RWPE1 (cell line): ENCODE data around the gene ZNF565.
A peak's percentile ranks its signal among the peaks of the same experiment; 100 is the strongest.
"Not testable (repeated sequence)": the region's sequence is repeated elsewhere in the genome, so short reads cannot be mapped to it uniquely, and the experiment has no call there.

Experiments
- CTCF ChIA-PET: fragments of 350-600 bp; sonication (Branson Sonifier 250); formaldehyde crosslinking; extraction: SDS; loops from one replicate; lab custom pipeline; 2021; lab: Yijun Ruan, JAX
- POLR2A ChIA-PET: fragments of 400-600 bp; formaldehyde crosslinking; extraction: SDS; loops from one replicate; lab custom pipeline; 2020; ENCODE audit warnings: antibody characterized with exemption; ENCODE audit not compliant: low non-redundant PET; lab: Yijun Ruan, JAX
- DNase-seq: peaks from one replicate; pipeline ENCODE4 v3.0.0; 2012; ENCODE audit warnings: low spot score
- H3K27ac ChIP-seq: fragments of 450-650 bp; 2 replicates; pipeline ENCODE4 v1.5.1; 2017
- CTCF ChIP-seq: fragments of 450-650 bp; conservative IDR thresholded peaks from 2 replicates; pipeline ENCODE4 v1.5.1; 2017; ENCODE audit warnings: low read depth, mild to moderate bottlenecking

ZNF565 gene

GRCh38 chr19:36198119-36198518 lies 16.3 kb downstream of the ZNF565 start:
- no peak overlapping the region for H3K27ac ChIP-seq
- no peak for DNase-seq
- POLR2A ChIA-PET, result no interaction called here
- CTCF ChIA-PET, result interaction anchor here (0.6 kb wide), 1 partner anchor 92 kb away, joined by 3 read pairs; no protein-coding TSS in a partner anchor
- no peak for TF ChIP-seq CTCF

GRCh38 chr19:36196249-36196648 lies 18.2 kb downstream of the ZNF565 start:
- CTCF ChIA-PET, result no interaction called here
- POLR2A ChIA-PET, result no interaction called here

DNA sequence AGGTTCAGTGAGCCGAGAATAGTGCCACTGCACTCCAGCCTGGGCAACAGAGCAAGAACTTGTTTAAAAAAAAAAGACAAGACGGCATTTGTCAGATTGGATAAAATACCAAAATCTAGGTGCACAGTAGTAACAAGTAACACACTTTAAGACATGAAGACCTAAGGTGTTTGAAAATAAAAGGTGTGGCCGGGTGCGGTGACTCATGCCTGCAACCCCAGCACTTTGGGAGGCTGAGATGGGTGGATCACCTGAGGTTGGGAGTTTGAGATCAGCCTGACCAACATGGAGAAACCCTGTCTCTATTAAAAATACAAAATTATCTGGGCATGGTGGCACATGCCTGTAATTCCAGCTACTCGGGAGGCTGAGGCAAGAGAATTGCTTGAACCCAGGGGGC lies 27.7 kb downstream of the ZNF565 start:
- DNase-seq, POLR2A ChIA-PET, H3K27ac ChIP-seq, CTCF ChIA-PET: not testable (repeated sequence)

More at GRCh38 chr19:36196249-36196648, 18.2 kb downstream of the ZNF565 start:
- no peak for TF ChIP-seq CTCF
- H3K27ac ChIP-seq, result no peak overlapping the region
- no peak for DNase-seq

DNA sequence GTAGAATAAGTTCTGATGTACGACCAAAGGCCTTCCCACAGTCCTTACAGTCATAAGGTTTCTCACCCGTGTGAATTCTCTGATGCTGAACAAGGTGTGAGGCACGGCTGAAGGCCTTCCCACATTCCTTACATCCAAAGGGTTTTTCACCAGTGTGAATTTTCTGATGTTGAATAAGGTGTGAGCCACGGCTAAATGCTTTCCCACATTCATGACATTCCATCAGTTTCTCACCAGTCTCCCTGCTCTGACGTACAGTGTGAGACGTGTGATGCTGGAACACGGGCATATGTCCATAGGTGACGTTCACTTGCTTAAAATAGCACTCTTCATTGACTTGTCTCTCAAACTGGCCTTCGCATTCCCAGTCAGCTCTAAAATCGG lies 31.2 kb downstream of the ZNF565 start:
- TF ChIP-seq CTCF, result no peak
- CTCF ChIA-PET, result interaction anchor here (0.7 to 1.7 kb wide), 2 partner anchors 55 to 56 kb away, joined by 3 to 5 read pairs; no protein-coding TSS in a partner anchor

GRCh38 chr19:36182612-36183244 lies 31.7 kb downstream of the ZNF565 start:
- CTCF ChIA-PET, result interaction anchor here (0.7 to 1.7 kb wide), 2 partner anchors 55 to 56 kb away, joined by 3 to 5 read pairs; no protein-coding TSS in a partner anchor
- peak; percentile 24 for DNase-seq

More for the DNA sequence above, 31.2 kb downstream of the ZNF565 start:
- DNase-seq, result no peak
- no peak overlapping the region for H3K27ac ChIP-seq
- POLR2A ChIA-PET, result no interaction called here

GRCh38 chr19:36179077-36179476 lies 35.4 kb downstream of the ZNF565 start:
- CTCF ChIA-PET, POLR2A ChIA-PET, DNase-seq, H3K27ac ChIP-seq: not testable (repeated sequence)

More at GRCh38 chr19:36182612-36183244, 31.7 kb downstream of the ZNF565 start:
- TF ChIP-seq CTCF, result no peak
- POLR2A ChIA-PET, result no interaction called here
- H3K27ac ChIP-seq, result no peak overlapping the region

DNA sequence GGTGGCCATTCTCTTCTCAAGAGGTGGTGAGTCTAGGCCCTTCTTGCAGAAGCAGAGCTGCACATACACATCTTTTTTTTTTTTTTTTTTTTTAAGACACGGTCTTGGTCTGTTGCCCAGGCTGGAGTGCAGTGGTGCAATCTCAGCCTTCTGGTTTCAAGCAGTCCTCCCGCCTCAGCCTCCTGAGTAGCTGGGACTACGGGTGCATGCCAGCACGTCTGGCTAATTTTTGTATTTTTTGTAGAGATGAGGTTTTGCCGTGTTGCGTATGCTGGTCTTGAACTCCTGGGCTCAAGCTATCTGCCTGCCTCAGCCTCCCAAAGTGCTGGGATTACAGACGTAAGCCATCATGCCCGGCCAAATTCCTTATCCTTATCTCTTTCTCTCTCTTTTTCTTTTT lies 40.6 kb downstream of the ZNF565 start:
- CTCF ChIA-PET, H3K27ac ChIP-seq, DNase-seq: not testable (repeated sequence)
- POLR2A ChIA-PET, result interaction anchor here (0.7 kb wide), 1 partner anchor 485 kb away, joined by 7 read pairs; no protein-coding TSS in a partner anchor

- no peak for DNase-seq
- no peak for TF ChIP-seq CTCF
- ChIA-PET CTCF (interaction anchor here (5.5 kb wide), 1 partner anchor 45 kb away, joined by 32 read pairs; no protein-coding TSS in a partner anchor), POLR2A (interaction anchor here (0.5 to 0.7 kb wide), 2 partner anchors 42 kb away, joined by 6 to 8 read pairs; partner anchors contain the start of gene ZNF565)
- H3K27ac ChIP-seq, result no peak overlapping the region
Observed at GRCh38 chr19:36172852-36173251, 41.6 kb downstream of the ZNF565 start.
